Dendritic cell treated with granulocyte-macrophage colony-stimulating factor and Interleukin-4, amounts not matched to agents 40 ng/mL and 50 ng/mL, for 4 days (primary cell): ENCODE measurements around the gene CETN2.
"Not testable (repeated sequence)": the region's sequence is repeated elsewhere in the genome, so short reads cannot be mapped to it uniquely, and the experiment has no call there.

ENCODE experiments used
- H3K27ac Mint-ChIP-seq: one replicate; pipeline ENCODE4 v1.8.0; 2022; ENCODE audit warnings: mild to moderate bottlenecking, mixed read lengths
- H3K27me3 Mint-ChIP-seq: one replicate; pipeline ENCODE4 v1.8.0; 2022; ENCODE audit warnings: mild to moderate bottlenecking, mixed read lengths
- H3K36me3 Mint-ChIP-seq: one replicate; pipeline ENCODE4 v1.8.0; 2022; ENCODE audit warnings: low read depth, mixed read lengths
- H3K4me1 Mint-ChIP-seq: one replicate; pipeline ENCODE4 v1.8.0; 2022; ENCODE audit warnings: low read depth, mixed read lengths
- H3K4me3 Mint-ChIP-seq: one replicate; pipeline ENCODE4 v1.8.0; 2022; ENCODE audit warnings: mild to moderate bottlenecking, moderate library complexity, mixed read lengths
- H3K9me3 Mint-ChIP-seq: one replicate; pipeline ENCODE4 v1.8.0; 2022; ENCODE audit warnings: mixed read lengths
- intact Hi-C: fragments of 100-400 bp; cut with micrococcal nuclease; formaldehyde crosslinking; loops from one replicate; pipeline ENCODE4 v1.15.0; 2022

CETN2 gene

DNA sequence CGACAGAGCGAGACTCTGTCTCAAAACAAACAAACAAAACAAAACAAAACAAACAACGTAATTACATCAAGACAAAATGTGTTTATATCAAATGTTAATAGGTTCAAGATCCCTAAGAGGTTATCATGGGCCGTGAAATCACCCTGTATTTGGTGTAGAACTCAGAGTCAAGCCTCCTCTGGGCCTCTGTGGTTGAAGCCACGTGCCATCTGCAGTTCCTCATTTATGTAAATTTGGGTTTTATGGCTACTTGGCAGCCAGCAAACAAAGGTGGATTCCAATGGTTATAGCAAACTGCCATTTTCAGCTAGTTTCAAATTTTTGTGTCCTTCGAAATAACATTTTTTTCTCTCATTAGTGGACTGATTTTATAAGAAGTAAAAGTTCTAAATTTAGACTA, 16.7 kb upstream of the CETN2 start:
- H3K36me3 Mint-ChIP-seq: peaks cover 58% of the 10 kb centered on the region
- H3K27ac Mint-ChIP-seq: no peak overlapping the region
- H3K4me3 Mint-ChIP-seq: no peak overlapping the region
- no peaks in the 10 kb centered on the region for H3K9me3 Mint-ChIP-seq
- intact Hi-C loops: no loop called here
- no peaks in the 10 kb centered on the region for H3K27me3 Mint-ChIP-seq
- H3K4me1 Mint-ChIP-seq: peaks cover 6% of the 10 kb centered on the region

DNA sequence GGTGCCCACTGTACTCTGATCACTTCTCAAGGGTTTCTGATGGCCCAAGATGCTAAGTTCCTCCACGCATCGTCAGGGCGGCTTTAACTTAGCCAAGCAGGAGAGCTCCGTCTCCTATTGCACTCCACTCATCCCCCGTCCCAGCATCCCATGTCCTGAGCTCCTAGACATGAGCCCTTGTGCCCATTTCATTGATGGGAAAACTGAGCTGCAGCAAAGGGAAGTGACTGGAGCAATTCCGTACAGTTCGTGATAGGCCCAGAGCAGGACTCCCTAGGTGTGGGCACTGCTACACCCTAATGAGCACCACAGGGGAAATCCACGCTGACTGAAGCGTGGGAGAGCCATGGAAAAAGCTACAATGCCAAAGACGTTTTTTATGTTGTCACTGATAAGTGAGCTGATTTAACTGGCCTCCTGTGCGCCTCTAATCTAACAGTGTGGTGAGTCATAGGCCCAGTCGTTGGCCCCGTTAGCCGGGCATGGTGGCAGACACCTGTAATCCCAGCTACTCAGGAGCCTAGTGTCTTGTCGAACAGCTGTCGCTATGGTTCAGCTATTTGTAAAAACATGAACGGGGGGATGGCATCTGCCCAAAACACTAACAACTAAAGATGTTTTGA, 15.2 kb upstream of the CETN2 start:
- no peak overlapping the region for H3K27ac Mint-ChIP-seq
- intact Hi-C loops: no loop called here

DNA sequence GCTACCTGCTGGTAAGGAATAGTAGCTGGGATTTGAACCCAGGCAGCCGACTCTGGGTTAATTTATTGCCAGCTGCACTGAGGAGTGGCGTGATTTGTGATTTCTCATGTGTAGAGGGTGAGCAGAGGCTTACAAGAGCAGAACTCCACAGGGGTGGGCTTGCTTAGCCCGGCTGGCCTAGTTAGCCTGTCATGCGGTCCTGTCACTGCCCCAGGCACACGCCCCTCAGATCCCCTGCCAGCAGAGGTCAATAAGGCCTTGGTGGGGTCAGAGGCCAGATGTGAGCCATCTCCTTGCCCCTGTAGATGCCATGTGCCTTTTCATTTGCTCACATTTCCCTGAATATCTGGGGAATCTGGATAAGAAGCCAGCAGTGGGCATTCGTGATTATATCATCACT, 13.7 kb upstream of the CETN2 start:
- H3K27me3 Mint-ChIP-seq: no peaks in the 10 kb centered on the region
- peaks cover 35% of the 10 kb centered on the region for H3K36me3 Mint-ChIP-seq
- intact Hi-C loops: no loop called here
- H3K4me3 Mint-ChIP-seq: no peak overlapping the region
- no peak overlapping the region for H3K27ac Mint-ChIP-seq
- H3K9me3 Mint-ChIP-seq: no peaks in the 10 kb centered on the region
- H3K4me1 Mint-ChIP-seq: peaks cover 6% of the 10 kb centered on the region

More for the DNA sequence above, 15.2 kb upstream of the CETN2 start:
- Mint-ChIP-seq H3K36me3 (peaks cover 50% of the 10 kb centered on the region), H3K4me3 (no peak overlapping the region), H3K27me3 (no peaks in the 10 kb centered on the region), H3K9me3 (no peaks in the 10 kb centered on the region), H3K4me1 (peaks cover 6% of the 10 kb centered on the region)

DNA sequence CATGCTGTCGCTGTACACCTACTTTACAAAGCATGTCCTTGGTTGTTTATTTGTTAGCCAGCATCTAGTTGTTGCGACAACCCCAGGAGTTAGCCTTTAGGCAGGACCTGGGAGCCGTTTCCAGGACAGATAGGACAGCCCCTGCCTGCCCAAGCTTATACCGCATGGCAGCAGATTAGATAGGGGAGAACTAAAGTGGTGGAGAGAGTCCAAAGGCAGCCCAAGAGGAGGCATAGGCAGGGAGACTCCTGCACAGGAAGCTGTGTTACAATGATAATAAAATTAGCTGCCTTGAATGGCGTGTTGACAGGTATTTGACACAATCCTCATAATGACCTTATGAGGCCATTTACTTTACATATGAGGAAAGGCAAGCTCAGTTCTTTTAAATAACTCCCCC, 13.3 kb upstream of the CETN2 start:
- intact Hi-C loops: no loop called here
- Mint-ChIP-seq H3K4me1 (peaks cover 9% of the 10 kb centered on the region), H3K36me3 (peaks cover 31% of the 10 kb centered on the region), H3K4me3 (no peak overlapping the region), H3K27ac (no peak overlapping the region), H3K27me3 (no peaks in the 10 kb centered on the region), H3K9me3 (no peaks in the 10 kb centered on the region)

DNA sequence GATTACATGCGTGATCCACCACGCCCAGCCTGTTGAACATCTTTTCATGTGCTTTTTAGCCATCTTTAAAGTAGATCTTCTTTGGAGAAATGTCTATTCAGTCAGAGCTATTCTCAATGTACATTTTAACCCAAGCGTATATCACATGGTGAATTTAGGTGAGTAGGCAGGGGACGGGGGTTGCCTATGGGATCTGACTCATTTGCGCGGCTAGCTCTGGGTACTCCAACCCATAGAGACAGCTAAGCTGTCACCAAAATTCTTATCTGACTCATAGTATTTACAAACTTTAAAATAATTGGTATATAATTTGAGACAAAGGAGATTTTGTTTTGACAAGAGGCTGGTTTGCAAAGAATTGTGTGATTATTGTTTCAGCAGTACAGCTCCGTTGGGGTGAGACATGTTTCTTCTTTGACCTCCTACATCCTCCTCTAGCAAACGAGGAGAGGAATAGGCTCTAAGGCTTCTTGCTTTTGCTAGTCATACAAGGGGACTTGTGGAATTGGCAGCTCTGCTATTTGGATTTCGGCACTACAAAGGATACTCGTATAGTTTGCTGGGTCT, 12.3 kb upstream of the CETN2 start:
- H3K9me3 Mint-ChIP-seq: no peaks in the 10 kb centered on the region
- intact Hi-C loops: no loop called here
- H3K4me3 Mint-ChIP-seq: no peak overlapping the region
- no peaks in the 10 kb centered on the region for H3K27me3 Mint-ChIP-seq
- no peak overlapping the region for H3K27ac Mint-ChIP-seq
- H3K4me1 Mint-ChIP-seq: peaks cover 19% of the 10 kb centered on the region
- H3K36me3 Mint-ChIP-seq: peaks cover 28% of the 10 kb centered on the region

DNA sequence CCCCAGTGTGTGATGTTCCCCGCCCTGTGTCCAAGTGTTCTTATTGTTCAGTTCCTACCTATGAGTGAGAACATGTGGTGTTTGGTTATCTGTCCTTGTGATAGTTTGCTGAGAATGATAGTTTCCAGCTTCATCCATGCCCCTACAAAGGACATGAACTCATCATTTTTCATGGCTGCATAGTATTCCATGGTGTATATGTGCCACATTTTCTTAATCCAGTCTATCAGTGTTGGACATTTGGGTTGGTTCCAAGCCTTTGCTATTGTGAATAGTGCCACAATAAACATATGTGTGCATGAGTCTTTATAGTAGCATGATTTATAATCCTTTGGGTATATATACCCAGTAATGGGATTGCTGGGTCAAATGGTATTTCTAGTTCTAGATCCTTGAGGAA, 4.9 kb upstream of the CETN2 start:
- H3K27me3 Mint-ChIP-seq, H3K27ac Mint-ChIP-seq, H3K9me3 Mint-ChIP-seq, H3K4me3 Mint-ChIP-seq: not testable (repeated sequence)
- intact Hi-C loops: loop anchor here (10.0 kb wide), 1 partner anchor 79 kb away; no protein-coding TSS in a partner anchor
- peaks cover 41% of the 10 kb centered on the region for H3K4me1 Mint-ChIP-seq
- H3K36me3 Mint-ChIP-seq: peaks cover 50% of the 10 kb centered on the region

DNA sequence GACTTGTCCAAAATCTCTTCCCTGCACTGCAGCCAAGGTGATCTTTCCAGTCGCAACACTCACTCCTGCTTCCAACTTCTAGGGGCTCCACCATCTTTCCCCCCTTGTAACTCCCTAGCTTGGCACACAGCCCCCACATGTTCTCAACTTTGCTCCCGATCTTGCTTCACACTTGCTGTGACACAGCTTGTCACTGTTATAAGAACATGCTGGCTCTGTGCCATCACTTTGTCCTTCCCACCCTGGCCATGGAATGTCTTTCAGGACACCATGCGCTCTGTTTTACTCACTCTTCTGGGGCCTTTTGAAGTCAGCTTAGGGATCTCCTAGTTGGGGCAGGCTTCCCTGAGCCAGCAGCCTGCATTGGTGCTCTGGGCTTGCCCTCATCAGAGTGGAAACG, 2.8 kb upstream of the CETN2 start:
- no peaks in the 10 kb centered on the region for H3K27me3 Mint-ChIP-seq
- intact Hi-C loops: loop anchor here (10.0 kb wide), 1 partner anchor 81 kb away; no protein-coding TSS in a partner anchor
- peaks cover 39% of the 10 kb centered on the region for H3K4me1 Mint-ChIP-seq
- H3K4me3 Mint-ChIP-seq: no peak overlapping the region
- peaks cover 51% of the 10 kb centered on the region for H3K36me3 Mint-ChIP-seq
- no peak overlapping the region for H3K27ac Mint-ChIP-seq
- H3K9me3 Mint-ChIP-seq: no peaks in the 10 kb centered on the region

DNA sequence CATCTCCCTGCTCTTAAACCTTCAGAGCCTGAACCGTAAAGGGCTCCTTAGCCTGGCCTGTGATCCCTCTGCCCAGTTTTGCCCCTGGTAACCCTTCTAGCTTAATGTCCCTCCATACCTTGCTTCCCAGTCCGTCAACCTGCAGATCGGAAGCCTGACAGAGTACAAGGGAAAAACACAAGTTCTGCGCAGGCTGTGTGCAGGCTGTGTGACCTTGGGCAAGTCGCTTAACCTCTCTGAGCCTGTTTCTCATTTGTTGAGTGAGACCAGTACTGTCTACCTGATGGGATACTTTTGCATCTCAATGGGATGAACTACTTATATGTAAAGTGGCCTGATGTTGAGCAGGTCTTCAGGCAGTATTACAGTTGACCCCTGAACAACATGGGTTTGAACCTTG, 2.0 kb upstream of the CETN2 start:
- H3K4me1 Mint-ChIP-seq: peaks cover 33% of the 10 kb centered on the region

DNA sequence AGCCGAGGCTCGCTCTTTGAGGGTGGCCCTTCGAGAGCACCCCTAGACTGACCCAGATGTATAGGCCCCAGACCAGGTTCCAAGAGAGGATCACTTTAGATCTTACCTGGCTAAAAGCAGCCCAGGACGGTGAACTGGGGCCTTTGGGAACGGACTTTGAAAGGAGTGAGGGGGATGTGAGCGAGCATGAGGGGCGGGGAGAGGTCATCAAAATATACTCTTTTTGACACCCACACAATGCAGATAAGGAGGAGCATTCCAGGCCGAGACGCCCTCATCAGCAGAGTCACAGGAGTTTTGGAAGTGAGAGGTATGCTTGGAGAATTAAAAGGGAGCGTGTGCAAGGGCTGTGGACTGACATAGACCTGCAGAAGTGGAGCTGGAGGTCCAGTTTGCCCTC, 834 bp upstream of the CETN2 start:
- Mint-ChIP-seq H3K9me3 (no peaks in the 10 kb centered on the region), H3K36me3 (peaks cover 47% of the 10 kb centered on the region), H3K4me3 (peak overlapping the region; percentile 89), H3K27me3 (no peaks in the 10 kb centered on the region), H3K27ac (peak overlapping the region; percentile 92), H3K4me1 (peaks cover 33% of the 10 kb centered on the region)
- intact Hi-C loops: loop anchor here (10.0 kb wide), 1 partner anchor 83 kb away; no protein-coding TSS in a partner anchor

More for the DNA sequence above, 2.0 kb upstream of the CETN2 start:
- intact Hi-C loops: loop anchor here (10.0 kb wide), 1 partner anchor 82 kb away; no protein-coding TSS in a partner anchor
- H3K36me3 Mint-ChIP-seq: peaks cover 47% of the 10 kb centered on the region
- no peaks in the 10 kb centered on the region for H3K27me3 Mint-ChIP-seq
- H3K4me3 Mint-ChIP-seq: peak overlapping the region; percentile 89
- no peaks in the 10 kb centered on the region for H3K9me3 Mint-ChIP-seq
- peak overlapping the region; percentile 92 for H3K27ac Mint-ChIP-seq

DNA sequence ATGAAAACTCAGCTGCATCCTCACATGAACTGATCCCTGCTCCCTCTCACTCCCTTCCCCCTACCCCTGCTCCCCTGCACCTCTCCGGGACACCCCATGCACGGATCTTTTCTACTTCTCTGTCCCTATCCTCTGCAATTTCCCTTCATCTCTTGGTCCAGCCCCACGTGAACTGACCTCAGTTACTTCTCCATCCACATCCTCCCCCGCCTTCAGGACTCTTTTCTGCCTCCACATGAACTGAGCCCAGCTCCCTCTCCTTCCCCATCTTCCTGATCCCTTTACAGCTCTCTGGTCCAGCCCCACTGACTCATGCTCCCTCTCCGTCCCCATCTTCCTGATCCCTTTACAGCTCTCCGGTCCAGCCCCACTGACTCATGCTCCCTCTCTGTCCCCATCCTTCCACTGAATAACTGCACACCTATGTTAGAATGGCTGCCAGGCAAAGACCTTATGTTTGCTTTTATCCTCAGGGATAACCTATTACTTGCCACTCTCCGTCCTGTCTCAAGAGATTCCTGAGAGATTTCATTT, 5.6 kb downstream of the CETN2 start:
- Mint-ChIP-seq H3K27ac (no peak overlapping the region), H3K36me3 (no peaks in the 10 kb centered on the region), H3K4me3 (no peak overlapping the region), H3K4me1 (peaks cover 1% of the 10 kb centered on the region), H3K27me3 (peaks cover 6% of the 10 kb centered on the region), H3K9me3 (no peaks in the 10 kb centered on the region)
- intact Hi-C loops: no loop called here

DNA sequence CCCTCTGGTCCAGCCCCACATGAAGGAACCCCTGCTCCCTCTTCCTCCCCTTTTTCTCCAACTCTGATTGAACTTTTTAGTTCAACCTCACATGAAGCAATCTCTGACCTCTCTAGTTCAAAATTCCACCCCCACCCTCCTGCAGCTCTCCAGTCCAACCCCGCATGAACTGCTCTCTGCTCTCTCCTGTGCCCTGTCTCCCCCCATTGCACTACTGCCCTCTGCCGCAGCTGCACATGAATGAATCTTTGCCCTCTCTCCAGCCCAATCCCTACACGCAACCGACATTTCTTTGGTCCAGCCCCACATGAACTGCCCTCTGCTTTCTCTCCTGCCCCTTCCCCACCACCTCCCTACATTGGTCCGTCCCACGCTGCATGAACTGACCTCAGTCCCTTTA, 6.9 kb downstream of the CETN2 start:
- H3K36me3 Mint-ChIP-seq: no peaks in the 10 kb centered on the region
- intact Hi-C loops: no loop called here
- no peaks in the 10 kb centered on the region for H3K4me1 Mint-ChIP-seq

DNA sequence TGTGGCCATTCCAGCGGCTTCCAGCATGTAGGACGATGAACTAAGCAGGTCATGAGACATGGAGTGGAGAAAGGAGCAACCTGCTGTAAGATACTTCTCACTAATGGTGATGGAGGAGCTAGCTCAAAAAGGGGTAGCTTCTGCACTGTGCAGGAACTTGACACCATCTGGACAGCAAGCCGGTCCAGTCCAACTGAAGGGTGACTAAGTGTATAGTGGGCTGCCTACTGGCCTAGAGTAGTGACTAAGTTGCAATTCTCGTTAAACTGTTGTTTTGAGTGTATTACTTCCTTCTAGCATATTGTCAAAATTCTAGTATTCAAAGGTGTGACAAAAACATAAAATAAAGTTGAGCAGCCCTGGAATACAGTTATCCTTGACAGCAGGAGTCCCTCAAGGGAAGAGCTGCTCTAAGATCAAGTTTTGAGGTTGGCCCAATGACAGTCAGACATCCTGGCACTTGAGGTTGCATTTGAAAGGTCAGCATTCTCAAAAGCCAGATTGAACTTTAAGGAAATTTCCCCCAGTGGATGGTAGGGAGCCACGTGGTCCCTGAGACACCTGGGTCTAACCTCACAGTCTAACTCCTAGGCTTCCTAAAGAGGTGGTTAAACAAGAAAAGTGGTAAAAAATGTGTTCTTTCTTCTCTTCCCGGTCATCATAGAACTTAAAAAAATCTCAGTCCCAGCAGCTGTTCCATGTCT, 8.0 kb downstream of the CETN2 start:
- H3K36me3 Mint-ChIP-seq: no peaks in the 10 kb centered on the region
- H3K9me3 Mint-ChIP-seq: no peaks in the 10 kb centered on the region
- no peak overlapping the region for H3K27ac Mint-ChIP-seq
- H3K4me1 Mint-ChIP-seq: no peaks in the 10 kb centered on the region
- intact Hi-C loops: no loop called here
- no peak overlapping the region for H3K4me3 Mint-ChIP-seq
- H3K27me3 Mint-ChIP-seq: peaks cover 6% of the 10 kb centered on the region

More for the DNA sequence above, 6.9 kb downstream of the CETN2 start:
- Mint-ChIP-seq H3K9me3 (no peaks in the 10 kb centered on the region), H3K27ac (no peak overlapping the region), H3K27me3 (peaks cover 6% of the 10 kb centered on the region), H3K4me3 (no peak overlapping the region)

DNA sequence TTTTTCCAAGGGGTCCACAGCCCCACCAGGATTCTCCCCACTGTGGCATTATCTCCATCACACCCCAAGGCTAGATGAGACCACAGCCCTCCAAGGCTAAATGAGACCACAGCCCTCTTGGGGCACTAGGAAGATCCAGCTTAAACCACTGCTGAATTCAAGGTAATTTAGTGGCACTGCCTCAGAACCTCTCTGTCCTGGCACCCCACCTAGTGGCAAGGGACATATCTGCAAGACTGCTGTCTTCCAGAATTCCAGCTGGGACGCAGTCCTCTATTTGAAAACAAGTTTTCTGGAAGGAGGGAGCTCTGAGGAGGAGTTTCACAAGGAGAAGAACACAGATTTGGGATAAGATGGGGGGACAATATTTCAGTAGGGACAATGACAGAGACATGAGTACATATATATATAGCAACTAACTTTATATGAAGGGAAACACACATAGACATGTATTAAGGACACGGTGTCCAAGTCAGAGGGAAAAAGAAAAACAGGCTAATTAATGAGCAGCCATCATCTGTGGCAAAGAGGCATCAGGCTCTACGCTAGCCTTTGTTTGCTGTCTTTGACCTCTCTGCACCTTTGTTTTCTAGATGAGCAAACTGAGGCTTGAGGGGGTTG, 9.3 kb downstream of the CETN2 start:
- H3K9me3 Mint-ChIP-seq: no peaks in the 10 kb centered on the region
- H3K4me1 Mint-ChIP-seq: no peaks in the 10 kb centered on the region
- H3K4me3 Mint-ChIP-seq: no peak overlapping the region
- intact Hi-C loops: no loop called here
- no peaks in the 10 kb centered on the region for H3K36me3 Mint-ChIP-seq
- H3K27ac Mint-ChIP-seq: no peak overlapping the region
- H3K27me3 Mint-ChIP-seq: peaks cover 6% of the 10 kb centered on the region

DNA sequence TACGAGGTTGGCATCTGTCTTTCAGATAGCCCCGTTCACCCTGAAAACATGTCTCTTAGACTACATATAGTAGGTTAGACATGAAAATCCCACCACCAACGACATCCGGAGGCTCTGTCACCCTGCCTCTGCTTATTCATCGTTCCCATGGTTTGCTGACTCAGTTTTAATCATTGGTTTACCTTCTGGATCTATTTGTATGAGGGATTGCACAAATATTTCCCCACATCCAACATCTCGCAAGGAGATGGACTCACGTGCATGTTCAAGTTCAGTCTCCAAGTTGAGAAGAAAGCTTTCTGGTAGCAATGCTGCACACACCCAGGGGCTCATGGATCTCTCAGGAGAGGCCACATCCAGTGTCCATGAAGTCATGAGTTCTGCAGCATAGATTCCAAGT, 10.8 kb downstream of the CETN2 start:
- H3K4me1 Mint-ChIP-seq: no peaks in the 10 kb centered on the region
- no peak overlapping the region for H3K27ac Mint-ChIP-seq
- intact Hi-C loops: no loop called here
- H3K4me3 Mint-ChIP-seq: no peak overlapping the region
- no peaks in the 10 kb centered on the region for H3K9me3 Mint-ChIP-seq
- no peaks in the 10 kb centered on the region for H3K36me3 Mint-ChIP-seq
- peaks cover 6% of the 10 kb centered on the region for H3K27me3 Mint-ChIP-seq
